Measurements from ENCODE around the gene INSYN1.

GRCh38 chr15:73710321-73710720, 42.8 kb downstream of the INSYN1 start:
- TF ChIP-seq, protein P1, sequence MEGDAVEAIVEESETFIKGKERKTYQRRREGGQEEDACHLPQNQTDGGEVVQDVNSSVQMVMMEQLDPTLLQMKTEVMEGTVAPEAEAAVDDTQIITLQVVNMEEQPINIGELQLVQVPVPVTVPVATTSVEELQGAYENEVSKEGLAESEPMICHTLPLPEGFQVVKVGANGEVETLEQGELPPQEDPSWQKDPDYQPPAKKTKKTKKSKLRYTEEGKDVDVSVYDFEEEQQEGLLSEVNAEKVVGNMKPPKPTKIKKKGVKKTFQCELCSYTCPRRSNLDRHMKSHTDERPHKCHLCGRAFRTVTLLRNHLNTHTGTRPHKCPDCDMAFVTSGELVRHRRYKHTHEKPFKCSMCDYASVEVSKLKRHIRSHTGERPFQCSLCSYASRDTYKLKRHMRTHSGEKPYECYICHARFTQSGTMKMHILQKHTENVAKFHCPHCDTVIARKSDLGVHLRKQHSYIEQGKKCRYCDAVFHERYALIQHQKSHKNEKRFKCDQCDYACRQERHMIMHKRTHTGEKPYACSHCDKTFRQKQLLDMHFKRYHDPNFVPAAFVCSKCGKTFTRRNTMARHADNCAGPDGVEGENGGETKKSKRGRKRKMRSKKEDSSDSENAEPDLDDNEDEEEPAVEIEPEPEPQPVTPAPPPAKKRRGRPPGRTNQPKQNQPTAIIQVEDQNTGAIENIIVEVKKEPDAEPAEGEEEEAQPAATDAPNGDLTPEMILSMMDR (conservative IDR thresholded peaks at IDR 0.05; ENCODE audit: low read depth in 2 of 2), result no peak
- TF ChIP-seq POLR2AphosphoS5 (IDR thresholded peaks at IDR 0.05; ENCODE audit: low read depth) (no peak), EZH2phosphoT487 (IDR thresholded peaks at IDR 0.05; ENCODE audit: unreplicated experiment) (no peak), EZH2 (IDR thresholded peaks at IDR 0.05; ENCODE audit: low read depth, unreplicated experiment) (no peak), ZNF114 (CRISPR knock-in tag; IDR thresholded peaks at IDR 0.05) (no peak), CREB1 (CRISPR knock-in tag; IDR thresholded peaks at IDR 0.05; ENCODE audit: low read depth) (no peak), STAT1 (IDR thresholded peaks at IDR 0.05; ENCODE audit: unreplicated experiment) (no peak), JUNB (IDR thresholded peaks at IDR 0.05; ENCODE audit: unreplicated experiment) (no peak)
- TF ChIP-seq, protein P2, sequence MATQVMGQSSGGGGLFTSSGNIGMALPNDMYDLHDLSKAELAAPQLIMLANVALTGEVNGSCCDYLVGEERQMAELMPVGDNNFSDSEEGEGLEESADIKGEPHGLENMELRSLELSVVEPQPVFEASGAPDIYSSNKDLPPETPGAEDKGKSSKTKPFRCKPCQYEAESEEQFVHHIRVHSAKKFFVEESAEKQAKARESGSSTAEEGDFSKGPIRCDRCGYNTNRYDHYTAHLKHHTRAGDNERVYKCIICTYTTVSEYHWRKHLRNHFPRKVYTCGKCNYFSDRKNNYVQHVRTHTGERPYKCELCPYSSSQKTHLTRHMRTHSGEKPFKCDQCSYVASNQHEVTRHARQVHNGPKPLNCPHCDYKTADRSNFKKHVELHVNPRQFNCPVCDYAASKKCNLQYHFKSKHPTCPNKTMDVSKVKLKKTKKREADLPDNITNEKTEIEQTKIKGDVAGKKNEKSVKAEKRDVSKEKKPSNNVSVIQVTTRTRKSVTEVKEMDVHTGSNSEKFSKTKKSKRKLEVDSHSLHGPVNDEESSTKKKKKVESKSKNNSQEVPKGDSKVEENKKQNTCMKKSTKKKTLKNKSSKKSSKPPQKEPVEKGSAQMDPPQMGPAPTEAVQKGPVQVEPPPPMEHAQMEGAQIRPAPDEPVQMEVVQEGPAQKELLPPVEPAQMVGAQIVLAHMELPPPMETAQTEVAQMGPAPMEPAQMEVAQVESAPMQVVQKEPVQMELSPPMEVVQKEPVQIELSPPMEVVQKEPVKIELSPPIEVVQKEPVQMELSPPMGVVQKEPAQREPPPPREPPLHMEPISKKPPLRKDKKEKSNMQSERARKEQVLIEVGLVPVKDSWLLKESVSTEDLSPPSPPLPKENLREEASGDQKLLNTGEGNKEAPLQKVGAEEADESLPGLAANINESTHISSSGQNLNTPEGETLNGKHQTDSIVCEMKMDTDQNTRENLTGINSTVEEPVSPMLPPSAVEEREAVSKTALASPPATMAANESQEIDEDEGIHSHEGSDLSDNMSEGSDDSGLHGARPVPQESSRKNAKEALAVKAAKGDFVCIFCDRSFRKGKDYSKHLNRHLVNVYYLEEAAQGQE (IDR thresholded peaks at IDR 0.05; ENCODE audit: unreplicated experiment), result no peak
- TF ChIP-seq, protein P3, sequence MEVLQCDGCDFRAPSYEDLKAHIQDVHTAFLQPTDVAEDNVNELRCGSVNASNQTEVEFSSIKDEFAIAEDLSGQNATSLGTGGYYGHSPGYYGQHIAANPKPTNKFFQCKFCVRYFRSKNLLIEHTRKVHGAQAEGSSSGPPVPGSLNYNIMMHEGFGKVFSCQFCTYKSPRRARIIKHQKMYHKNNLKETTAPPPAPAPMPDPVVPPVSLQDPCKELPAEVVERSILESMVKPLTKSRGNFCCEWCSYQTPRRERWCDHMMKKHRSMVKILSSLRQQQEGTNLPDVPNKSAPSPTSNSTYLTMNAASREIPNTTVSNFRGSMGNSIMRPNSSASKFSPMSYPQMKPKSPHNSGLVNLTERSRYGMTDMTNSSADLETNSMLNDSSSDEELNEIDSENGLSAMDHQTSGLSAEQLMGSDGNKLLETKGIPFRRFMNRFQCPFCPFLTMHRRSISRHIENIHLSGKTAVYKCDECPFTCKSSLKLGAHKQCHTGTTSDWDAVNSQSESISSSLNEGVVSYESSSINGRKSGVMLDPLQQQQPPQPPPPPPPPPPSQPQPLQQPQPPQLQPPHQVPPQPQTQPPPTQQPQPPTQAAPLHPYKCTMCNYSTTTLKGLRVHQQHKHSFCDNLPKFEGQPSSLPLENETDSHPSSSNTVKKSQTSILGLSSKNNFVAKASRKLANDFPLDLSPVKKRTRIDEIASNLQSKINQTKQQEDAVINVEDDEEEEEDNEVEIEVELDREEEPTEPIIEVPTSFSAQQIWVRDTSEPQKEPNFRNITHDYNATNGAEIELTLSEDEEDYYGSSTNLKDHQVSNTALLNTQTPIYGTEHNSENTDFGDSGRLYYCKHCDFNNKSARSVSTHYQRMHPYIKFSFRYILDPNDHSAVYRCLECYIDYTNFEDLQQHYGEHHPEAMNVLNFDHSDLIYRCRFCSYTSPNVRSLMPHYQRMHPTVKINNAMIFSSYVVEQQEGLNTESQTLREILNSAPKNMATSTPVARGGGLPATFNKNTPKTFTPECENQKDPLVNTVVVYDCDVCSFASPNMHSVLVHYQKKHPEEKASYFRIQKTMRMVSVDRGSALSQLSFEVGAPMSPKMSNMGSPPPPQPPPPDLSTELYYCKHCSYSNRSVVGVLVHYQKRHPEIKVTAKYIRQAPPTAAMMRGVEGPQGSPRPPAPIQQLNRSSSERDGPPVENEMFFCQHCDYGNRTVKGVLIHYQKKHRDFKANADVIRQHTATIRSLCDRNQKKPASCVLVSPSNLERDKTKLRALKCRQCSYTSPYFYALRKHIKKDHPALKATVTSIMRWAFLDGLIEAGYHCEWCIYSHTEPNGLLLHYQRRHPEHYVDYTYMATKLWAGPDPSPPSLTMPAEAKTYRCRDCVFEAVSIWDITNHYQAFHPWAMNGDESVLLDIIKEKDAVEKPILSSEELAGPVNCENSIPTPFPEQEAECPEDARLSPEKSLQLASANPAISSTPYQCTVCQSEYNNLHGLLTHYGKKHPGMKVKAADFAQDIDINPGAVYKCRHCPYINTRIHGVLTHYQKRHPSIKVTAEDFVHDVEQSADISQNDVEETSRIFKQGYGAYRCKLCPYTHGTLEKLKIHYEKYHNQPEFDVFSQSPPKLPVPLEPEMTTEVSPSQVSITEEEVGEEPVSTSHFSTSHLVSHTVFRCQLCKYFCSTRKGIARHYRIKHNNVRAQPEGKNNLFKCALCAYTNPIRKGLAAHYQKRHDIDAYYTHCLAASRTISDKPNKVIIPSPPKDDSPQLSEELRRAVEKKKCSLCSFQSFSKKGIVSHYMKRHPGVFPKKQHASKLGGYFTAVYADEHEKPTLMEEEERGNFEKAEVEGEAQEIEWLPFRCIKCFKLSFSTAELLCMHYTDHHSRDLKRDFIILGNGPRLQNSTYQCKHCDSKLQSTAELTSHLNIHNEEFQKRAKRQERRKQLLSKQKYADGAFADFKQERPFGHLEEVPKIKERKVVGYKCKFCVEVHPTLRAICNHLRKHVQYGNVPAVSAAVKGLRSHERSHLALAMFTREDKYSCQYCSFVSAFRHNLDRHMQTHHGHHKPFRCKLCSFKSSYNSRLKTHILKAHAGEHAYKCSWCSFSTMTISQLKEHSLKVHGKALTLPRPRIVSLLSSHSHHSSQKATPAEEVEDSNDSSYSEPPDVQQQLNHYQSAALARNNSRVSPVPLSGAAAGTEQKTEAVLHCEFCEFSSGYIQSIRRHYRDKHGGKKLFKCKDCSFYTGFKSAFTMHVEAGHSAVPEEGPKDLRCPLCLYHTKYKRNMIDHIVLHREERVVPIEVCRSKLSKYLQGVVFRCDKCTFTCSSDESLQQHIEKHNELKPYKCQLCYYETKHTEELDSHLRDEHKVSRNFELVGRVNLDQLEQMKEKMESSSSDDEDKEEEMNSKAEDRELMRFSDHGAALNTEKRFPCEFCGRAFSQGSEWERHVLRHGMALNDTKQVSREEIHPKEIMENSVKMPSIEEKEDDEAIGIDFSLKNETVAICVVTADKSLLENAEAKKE (CRISPR knock-in tag; IDR thresholded peaks at IDR 0.05), result no peak
